ENCODE data around the gene LPIN1. TPM values are rescaled to one million over a fixed set of nuclear protein-coding genes. Genes with fewer than 3 reads are reported as not detected.
A peak's percentile ranks its signal among the peaks of the same experiment; 100 is the strongest.
"Not testable (repeated sequence)": the region's sequence is repeated elsewhere in the genome, so short reads cannot be mapped to it uniquely, and the experiment has no call there.

LPIN1 gene
- total and polyA plus RNA-seq, 8 donors: 7.3 to 152 (median 18.2) TPM

GRCh38 chr2:11821705-11822104, 75.3 kb downstream of the LPIN1 start:
- Histone ChIP-seq H3K4me3 (no peak overlapping the region), H3K27me3 (no peaks in the 10 kb centered on the region), H3K36me3 (peaks cover 16 to 89% (median 69%) of the 10 kb centered on the region in 4 donors), H3K27ac (no peak overlapping the region), H3K9me3 (no peaks in the 10 kb centered on the region), H3K4me1 (peaks cover 0 to 20% (median 12%) of the 10 kb centered on the region in 4 donors)
- TF ChIP-seq POLR2AphosphoS5 (IDR thresholded peaks at IDR 0.05): no peak
- TF ChIP-seq POLR2A (IDR thresholded peaks at IDR 0.05): no peak
- no peak for TF ChIP-seq CTCF (IDR thresholded peaks at IDR 0.05)
- TF ChIP-seq EP300 (IDR thresholded peaks at IDR 0.05): no peak
- no peak for DNase-seq
- intact Hi-C loops (cut with DNase I; ENCODE audit: low total_unique reads): no loop called here
- 75 to 83% (median 81%) methylated on average over 3 of the region's 3 CpGs for WGBS, 5 donors

GRCh38 chr2:11822359-11822745, 75.9 kb downstream of the LPIN1 start:
- H3K27me3 ChIP-seq; H3K9me3 ChIP-seq; H3K4me3 ChIP-seq; DNase-seq; intact Hi-C loops (cut with DNase I; ENCODE audit: low total_unique reads): not testable (repeated sequence)
- peak overlapping the region in 3 of 5 donors; percentile 52 to 58 (median 58) for H3K27ac ChIP-seq
- WGBS, 5 donors: 77 to 89% (median 85%) methylated on average over 4 of the region's 4 CpGs
- peaks cover 0 to 24% (median 12%) of the 10 kb centered on the region in 4 donors for H3K4me1 ChIP-seq
- peaks cover 16 to 88% (median 67%) of the 10 kb centered on the region in 4 donors for H3K36me3 ChIP-seq

GRCh38 chr2:11822746-11823451, 76.5 kb downstream of the LPIN1 start:
- TF ChIP-seq POLR2AphosphoS5 (IDR thresholded peaks at IDR 0.05) (no peak), EP300 (IDR thresholded peaks at IDR 0.05) (no peak), POLR2A (IDR thresholded peaks at IDR 0.05) (no peak), CTCF (IDR thresholded peaks at IDR 0.05) (no peak)
- peak overlapping the region; percentile 11 to 66 (median 58) for H3K27ac ChIP-seq
- no peak overlapping the region for H3K4me3 ChIP-seq

GRCh38 chr2:11824901-11825828, 78.7 kb downstream of the LPIN1 start:
- H3K4me1 ChIP-seq: peaks cover 14 to 38% (median 24%) of the 10 kb centered on the region in 4 donors
- peaks cover 16 to 67% (median 53%) of the 10 kb centered on the region in 4 donors for H3K36me3 ChIP-seq
- H3K27me3 ChIP-seq: no peaks in the 10 kb centered on the region
- no peaks in the 10 kb centered on the region for H3K9me3 ChIP-seq
- no peak overlapping the region for H3K27ac ChIP-seq
- peak in 1 of 2 donors; percentile 52 for DNase-seq
- WGBS, 5 donors: 57 to 83% (median 72%) methylated on average over 16 of the region's 16 CpGs
- intact Hi-C loops (cut with DNase I; ENCODE audit: low total_unique reads): no loop called here
- no peak overlapping the region for H3K4me3 ChIP-seq
- TF ChIP-seq POLR2A (IDR thresholded peaks at IDR 0.05) (no peak), POLR2AphosphoS5 (IDR thresholded peaks at IDR 0.05) (no peak), CTCF (IDR thresholded peaks at IDR 0.05) (no peak), EP300 (IDR thresholded peaks at IDR 0.05) (no peak)

More at GRCh38 chr2:11822746-11823451, 76.5 kb downstream of the LPIN1 start:
- Histone ChIP-seq H3K9me3 (no peaks in the 10 kb centered on the region), H3K4me1 (peaks cover 0 to 24% (median 12%) of the 10 kb centered on the region in 4 donors), H3K36me3 (peaks cover 16 to 82% (median 64%) of the 10 kb centered on the region in 4 donors), H3K27me3 (no peaks in the 10 kb centered on the region)
- DNase-seq: peak; percentile 70 to 83
- 41 to 63% (median 51%) methylated on average over 18 to 19 of the region's 19 CpGs for WGBS, 5 donors
- intact Hi-C loops (cut with DNase I; ENCODE audit: low total_unique reads): no loop called here
